KMS-11 (cell line): ENCODE measurements around the gene MSI2.

Experiments used
- H2AFZ ChIP-seq: fragments of 200-600 bp; sonication (generic); 2 replicates; pipeline ENCODE4 v1.6.1; 2016; ENCODE audit warnings: antibody characterized with exemption, mixed run types, low read depth
- H3K27ac ChIP-seq: fragments of 200-600 bp; sonication (generic); 2 replicates; pipeline ENCODE4 v1.6.1; 2016; ENCODE audit warnings: mild to moderate bottlenecking, mixed run types
- H3K27me3 ChIP-seq: fragments of 200-600 bp; sonication (generic); 2 replicates; pipeline ENCODE4 v1.6.1; 2017; ENCODE audit warnings: mild to moderate bottlenecking, low read depth, mixed run types, moderate library complexity; ENCODE audit not compliant: insufficient read depth
- H3K36me3 ChIP-seq: fragments of 200-600 bp; sonication (generic); 2 replicates; pipeline ENCODE4 v1.6.1; 2017; ENCODE audit warnings: mild to moderate bottlenecking, mixed run types; ENCODE audit not compliant: insufficient read depth
- H3K4me1 ChIP-seq: fragments of 200-600 bp; sonication (generic); 2 replicates; pipeline ENCODE4 v1.6.1; 2016; ENCODE audit warnings: mild to moderate bottlenecking, low read depth, mixed run types; ENCODE audit not compliant: poor library complexity, severe bottlenecking
- H3K4me2 ChIP-seq: fragments of 200-600 bp; sonication (generic); 2 replicates; pipeline ENCODE4 v1.7.0; 2016; ENCODE audit warnings: mild to moderate bottlenecking, mixed run types
- H3K4me3 ChIP-seq: fragments of 200-600 bp; sonication (generic); IDR thresholded peaks from 2 replicates; pipeline ENCODE4 v1.6.1; 2017; ENCODE audit warnings: low read depth, low read length, mixed read lengths; ENCODE audit not compliant: insufficient read depth
- H3K79me2 ChIP-seq: fragments of 200-600 bp; sonication (generic); 2 replicates; pipeline ENCODE4 v1.6.1; 2016; ENCODE audit warnings: low read depth, mixed run types; ENCODE audit not compliant: insufficient read depth
- H3K9ac ChIP-seq: fragments of 200-600 bp; sonication (generic); 2 replicates; pipeline ENCODE4 v1.6.1; 2016; ENCODE audit warnings: mild to moderate bottlenecking, mixed run types
- H4K20me1 ChIP-seq: fragments of 200-600 bp; sonication (generic); 2 replicates; pipeline ENCODE4 v1.6.1; 2016; ENCODE audit warnings: mild to moderate bottlenecking, mixed run types; ENCODE audit not compliant: insufficient read depth
- CTCF ChIP-seq: fragments of 200-600 bp; sonication (generic); conservative IDR thresholded peaks from 2 replicates; pipeline ENCODE4 v1.6.1; 2017; ENCODE audit warnings: low read depth, mild to moderate bottlenecking, antibody characterized with exemption, low read length, moderate library complexity, mixed read lengths

The MSI2 gene

GRCh38 chr17:57372156-57372555, 115.8 kb downstream of the MSI2 start:
- H3K36me3 ChIP-seq, result no peaks in the 10 kb centered on the region
- H3K4me1 ChIP-seq, result peaks cover 63% of the 10 kb centered on the region
- H2AFZ ChIP-seq, result no peak overlapping the region
- H3K4me3 ChIP-seq, result no peak overlapping the region
- peaks cover 68% of the 10 kb centered on the region; the same call in 1 of the 2 replicates for H3K79me2 ChIP-seq
- no peak overlapping the region for H3K9ac ChIP-seq
- no peak for TF ChIP-seq CTCF
- H4K20me1 ChIP-seq, result no peaks in the 10 kb centered on the region
- H3K27ac ChIP-seq, result no peak overlapping the region
- no peak overlapping the region for H3K4me2 ChIP-seq
- no peaks in the 10 kb centered on the region for H3K27me3 ChIP-seq

DNA sequence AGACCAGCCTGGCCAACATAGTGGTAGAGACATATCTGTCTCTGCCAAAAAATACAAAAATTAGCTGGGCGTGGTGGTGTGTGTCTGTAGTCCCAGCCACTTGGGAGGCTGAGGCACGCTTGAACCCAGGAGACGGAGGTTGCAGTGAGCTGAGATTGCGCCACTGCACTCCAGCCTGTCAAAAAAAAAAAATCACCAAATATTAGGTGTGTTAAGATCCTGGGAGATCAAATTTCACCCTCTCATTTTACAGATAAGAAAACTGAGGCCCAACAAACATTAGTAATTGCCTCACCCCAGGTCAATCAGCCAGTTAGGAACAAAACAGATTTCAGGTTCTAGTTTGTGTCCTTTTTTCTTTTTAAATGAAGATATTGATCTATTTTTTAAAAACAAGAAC, 116.7 kb downstream of the MSI2 start:
- Histone ChIP-seq H3K4me2 (no peak overlapping the region; the same call in 1 of the 2 replicates), H3K36me3 (no peaks in the 10 kb centered on the region), H4K20me1 (no peaks in the 10 kb centered on the region), H3K27ac (no peak overlapping the region), H3K9ac (no peak overlapping the region), H3K4me1 (peaks cover 54% of the 10 kb centered on the region), H3K79me2 (peaks cover 63% of the 10 kb centered on the region; the same call in 1 of the 2 replicates), H2AFZ (no peak overlapping the region), H3K4me3 (no peak overlapping the region), H3K27me3 (no peaks in the 10 kb centered on the region)
- TF ChIP-seq CTCF, result no peak

DNA sequence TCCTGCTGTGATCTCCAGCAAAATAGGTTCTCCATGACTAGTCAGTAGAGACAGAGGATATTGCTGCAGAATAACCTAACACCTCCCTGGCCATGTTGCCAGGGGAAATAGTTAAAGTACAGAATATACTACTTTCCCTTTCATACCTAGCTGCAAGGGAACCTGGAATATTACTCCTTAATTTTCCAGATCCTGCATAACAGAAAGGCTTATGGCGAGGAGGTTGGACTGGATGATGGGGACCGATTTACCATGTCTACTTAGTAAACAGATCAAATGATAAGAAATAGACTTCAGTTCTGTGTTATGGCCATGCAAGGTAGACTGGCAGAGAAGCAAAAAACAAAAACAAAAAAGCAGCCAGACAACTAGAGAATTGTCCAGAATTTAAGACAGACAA, 117.4 kb downstream of the MSI2 start:
- no peak overlapping the region for H3K27ac ChIP-seq
- H3K9ac ChIP-seq, result no peak overlapping the region
- no peaks in the 10 kb centered on the region for H3K27me3 ChIP-seq
- peaks cover 47% of the 10 kb centered on the region for H3K4me1 ChIP-seq
- no peaks in the 10 kb centered on the region for H4K20me1 ChIP-seq
- TF ChIP-seq CTCF, result no peak
- H3K4me3 ChIP-seq, result no peak overlapping the region
- no peaks in the 10 kb centered on the region for H3K36me3 ChIP-seq
- peaks cover 62% of the 10 kb centered on the region; the same call in 1 of the 2 replicates for H3K79me2 ChIP-seq
- no peak overlapping the region for H2AFZ ChIP-seq
- no peak overlapping the region for H3K4me2 ChIP-seq

- Histone ChIP-seq H3K9ac (no peak overlapping the region), H3K79me2 (peaks cover 51% of the 10 kb centered on the region; the same call in 1 of the 2 replicates), H3K4me3 (no peak overlapping the region), H3K27me3 (no peaks in the 10 kb centered on the region), H3K4me2 (no peak overlapping the region), H2AFZ (no peak overlapping the region), H3K4me1 (peaks cover 33% of the 10 kb centered on the region), H4K20me1 (no peaks in the 10 kb centered on the region), H3K36me3 (no peaks in the 10 kb centered on the region), H3K27ac (no peak overlapping the region)
- no peak for TF ChIP-seq CTCF
Measured at GRCh38 chr17:57375040-57375769, 118.9 kb downstream of the MSI2 start.
